ENCODE measurements around the gene THNSL1.

THNSL1 gene

GRCh38 chr10:24982319-24983112 is 33.9 kb upstream of the THNSL1 start:
- Histone ChIP-seq H3K79me2 (ENCODE audit: insufficient read depth, low read length) (no peaks in the 10 kb centered on the region), H2AFZ (ENCODE audit: low read length) (no peak overlapping the region), H3K4me2 (ENCODE audit: low read depth, low read length, poor library complexity, severe bottlenecking) (no peak overlapping the region), H3K36me3 (ENCODE audit: insufficient read depth, low read length) (no peaks in the 10 kb centered on the region), H3K27me3 (ENCODE audit: insufficient read depth, low read length, poor library complexity, severe bottlenecking) (no peaks in the 10 kb centered on the region), H4K20me1 (ENCODE audit: insufficient read depth, low read length, poor library complexity, severe bottlenecking) (no peaks in the 10 kb centered on the region), H3F3A (ENCODE audit: low read depth) (no peaks in the 10 kb centered on the region), H3K9ac (ENCODE audit: low read depth, low read length, poor library complexity, severe bottlenecking) (no peak overlapping the region), H3K4me1 (ENCODE audit: insufficient read depth, low read length, poor library complexity, severe bottlenecking) (no peaks in the 10 kb centered on the region), H3K9me2 (replicated peaks; ENCODE audit: low read depth, low read length) (no peaks in the 10 kb centered on the region), H3K9me3 (ENCODE audit: insufficient read depth, low read depth, low read length) (no peaks in the 10 kb centered on the region), H3K4me3 (ENCODE audit: low read length, poor library complexity, severe bottlenecking) (no peak overlapping the region)
- TF ChIP-seq, protein P1, sequence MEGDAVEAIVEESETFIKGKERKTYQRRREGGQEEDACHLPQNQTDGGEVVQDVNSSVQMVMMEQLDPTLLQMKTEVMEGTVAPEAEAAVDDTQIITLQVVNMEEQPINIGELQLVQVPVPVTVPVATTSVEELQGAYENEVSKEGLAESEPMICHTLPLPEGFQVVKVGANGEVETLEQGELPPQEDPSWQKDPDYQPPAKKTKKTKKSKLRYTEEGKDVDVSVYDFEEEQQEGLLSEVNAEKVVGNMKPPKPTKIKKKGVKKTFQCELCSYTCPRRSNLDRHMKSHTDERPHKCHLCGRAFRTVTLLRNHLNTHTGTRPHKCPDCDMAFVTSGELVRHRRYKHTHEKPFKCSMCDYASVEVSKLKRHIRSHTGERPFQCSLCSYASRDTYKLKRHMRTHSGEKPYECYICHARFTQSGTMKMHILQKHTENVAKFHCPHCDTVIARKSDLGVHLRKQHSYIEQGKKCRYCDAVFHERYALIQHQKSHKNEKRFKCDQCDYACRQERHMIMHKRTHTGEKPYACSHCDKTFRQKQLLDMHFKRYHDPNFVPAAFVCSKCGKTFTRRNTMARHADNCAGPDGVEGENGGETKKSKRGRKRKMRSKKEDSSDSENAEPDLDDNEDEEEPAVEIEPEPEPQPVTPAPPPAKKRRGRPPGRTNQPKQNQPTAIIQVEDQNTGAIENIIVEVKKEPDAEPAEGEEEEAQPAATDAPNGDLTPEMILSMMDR (conservative IDR thresholded peaks at IDR 0.05; ENCODE audit: low read length): no peak
- TF ChIP-seq EZH2phosphoT487 (IDR thresholded peaks at IDR 0.05; ENCODE audit: borderline replicate concordance): no peak

GRCh38 chr10:24983130-24983529 is 33.3 kb upstream of the THNSL1 start:
- H3K9ac ChIP-seq (ENCODE audit: low read depth, low read length, poor library complexity, severe bottlenecking): no peak overlapping the region
- no peaks in the 10 kb centered on the region for H3K9me3 ChIP-seq (ENCODE audit: insufficient read depth, low read depth, low read length)
- no peaks in the 10 kb centered on the region for H4K20me1 ChIP-seq (ENCODE audit: insufficient read depth, low read length, poor library complexity, severe bottlenecking)
- H3K4me1 ChIP-seq (ENCODE audit: insufficient read depth, low read length, poor library complexity, severe bottlenecking): no peaks in the 10 kb centered on the region
- H3K36me3 ChIP-seq (ENCODE audit: insufficient read depth, low read length): no peaks in the 10 kb centered on the region
- no peak overlapping the region for H3K4me3 ChIP-seq (ENCODE audit: low read length, poor library complexity, severe bottlenecking)
- H3K27me3 ChIP-seq (ENCODE audit: insufficient read depth, low read length, poor library complexity, severe bottlenecking): no peaks in the 10 kb centered on the region
- no peaks in the 10 kb centered on the region for H3F3A ChIP-seq (ENCODE audit: low read depth)
- no peaks in the 10 kb centered on the region for H3K79me2 ChIP-seq (ENCODE audit: insufficient read depth, low read length)
- no peak for TF ChIP-seq EZH2phosphoT487 (IDR thresholded peaks at IDR 0.05; ENCODE audit: borderline replicate concordance)
- TF ChIP-seq, protein P1 (conservative IDR thresholded peaks at IDR 0.05; ENCODE audit: low read length): no peak
- no peak overlapping the region for H2AFZ ChIP-seq (ENCODE audit: low read length)
- no peaks in the 10 kb centered on the region for H3K9me2 ChIP-seq (replicated peaks; ENCODE audit: low read depth, low read length)
- no peak overlapping the region for H3K4me2 ChIP-seq (ENCODE audit: low read depth, low read length, poor library complexity, severe bottlenecking)

DNA sequence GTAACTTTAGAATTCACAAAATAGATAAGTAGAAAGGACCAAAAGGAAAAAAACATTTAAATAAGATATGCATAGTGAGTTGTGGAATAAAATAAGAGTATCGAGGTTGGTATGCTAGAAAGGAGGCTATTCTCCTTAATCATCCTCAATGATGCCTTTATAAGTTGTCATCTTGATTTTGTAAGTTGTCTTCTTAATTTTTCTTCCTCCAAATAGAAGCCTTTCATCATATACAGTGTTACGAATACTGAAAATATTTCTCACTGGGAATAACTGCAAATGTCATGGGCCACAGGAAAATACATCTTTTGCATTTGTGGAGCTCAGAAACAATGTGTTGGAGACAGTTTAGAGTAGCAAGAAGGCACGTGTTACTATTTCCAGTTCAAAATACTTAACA is 32.5 kb upstream of the THNSL1 start:
- Histone ChIP-seq H3K4me1 (ENCODE audit: insufficient read depth, low read length, poor library complexity, severe bottlenecking) (peaks cover under 1% of the 10 kb centered on the region), H3K36me3 (ENCODE audit: insufficient read depth, low read length) (no peaks in the 10 kb centered on the region), H3K9me3 (ENCODE audit: insufficient read depth, low read depth, low read length) (no peaks in the 10 kb centered on the region), H3K79me2 (ENCODE audit: insufficient read depth, low read length) (no peaks in the 10 kb centered on the region), H3K9ac (ENCODE audit: low read depth, low read length, poor library complexity, severe bottlenecking) (no peak overlapping the region), H3K9me2 (replicated peaks; ENCODE audit: low read depth, low read length) (no peaks in the 10 kb centered on the region), H4K20me1 (ENCODE audit: insufficient read depth, low read length, poor library complexity, severe bottlenecking) (no peaks in the 10 kb centered on the region), H3K4me2 (ENCODE audit: low read depth, low read length, poor library complexity, severe bottlenecking) (no peak overlapping the region), H3K27me3 (ENCODE audit: insufficient read depth, low read length, poor library complexity, severe bottlenecking) (no peaks in the 10 kb centered on the region), H3K4me3 (ENCODE audit: low read length, poor library complexity, severe bottlenecking) (no peak overlapping the region), H2AFZ (ENCODE audit: low read length) (no peak overlapping the region), H3F3A (ENCODE audit: low read depth) (no peaks in the 10 kb centered on the region)
- no peak for TF ChIP-seq EZH2phosphoT487 (IDR thresholded peaks at IDR 0.05; ENCODE audit: borderline replicate concordance)
- TF ChIP-seq, protein P1 (conservative IDR thresholded peaks at IDR 0.05; ENCODE audit: low read length): no peak

Data from Loucy (cell line).